PC-3 (cell line): Measurements from ENCODE around the gene ARPIN. TPM values are rescaled to one million over a fixed set of nuclear protein-coding genes. Genes with fewer than 3 reads are reported as not detected.
A peak's percentile ranks its signal among the peaks of the same experiment; 100 is the strongest.

Experiments
- ATAC-seq: fragments of 200-7000 bp; cut with Tn5 transposase; 2 replicates; pipeline ENCODE4 v1.9.1; 2020; ENCODE audit warnings: mild to moderate bottlenecking, moderate library complexity
- BruUV-seq: library from RNA; stranded (reverse); fragments of 400-500 nt; replicated peaks from 2 replicates; lab custom pipeline; 2021; lab: Mats Ljungman, UMichigan
- CTCF ChIA-PET: fragments of 300-600 bp; sonication (Branson Sonifier 250); formaldehyde crosslinking; loops from one replicate; lab custom pipeline; 2022; ENCODE audit warnings: antibody characterized with exemption; lab: Charles Lee
- POLR2A ChIA-PET: fragments of 300-600 bp; sonication (Branson Sonifier 250); formaldehyde crosslinking; loops from one replicate; lab custom pipeline; 2022; ENCODE audit warnings: antibody characterized with exemption; ENCODE audit not compliant: unreplicated experiment; lab: Charles Lee
- DNase-seq: peaks from one replicate; pipeline ENCODE4 v3.0.0-alpha.2; 2015
- H2AFZ ChIP-seq: fragments of 300-600 bp; sonication (generic); 2 replicates; pipeline ENCODE4 v1.6.0; 2016; ENCODE audit warnings: antibody characterized with exemption, low read length
- H3F3A ChIP-seq: fragments of 300-600 bp; sonication (generic); one replicate; pipeline ENCODE4 v1.6.0; 2017; ENCODE audit warnings: antibody characterized with exemption, low read length, control low read depth, mild to moderate bottlenecking; ENCODE audit not compliant: unreplicated experiment
- H3K27ac ChIP-seq: fragments of 300-600 bp; sonication (generic); 2 replicates; pipeline ENCODE4 v1.5.1; 2016; ENCODE audit warnings: mild to moderate bottlenecking, low read length
- H3K27me3 ChIP-seq: fragments of 300-600 bp; sonication (generic); 2 replicates; pipeline ENCODE4 v1.6.1; 2016; ENCODE audit warnings: low read length, mixed read lengths
- H3K36me3 ChIP-seq: fragments of 300-600 bp; sonication (generic); 2 replicates; pipeline ENCODE4 v1.6.1; 2016; ENCODE audit warnings: low read depth, mixed run types, low read length, mixed read lengths
- H3K4me1 ChIP-seq: fragments of 300-600 bp; sonication (generic); 2 replicates; pipeline ENCODE4 v1.5.1; 2016; ENCODE audit warnings: low read length; ENCODE audit not compliant: insufficient read depth
- H3K4me2 ChIP-seq: fragments of 300-600 bp; sonication (generic); 2 replicates; pipeline ENCODE4 v1.6.0; 2016; ENCODE audit warnings: low read length
- H3K4me3 ChIP-seq: fragments of 300-600 bp; sonication (generic); 2 replicates; pipeline ENCODE4 v1.5.1; 2016; ENCODE audit warnings: mild to moderate bottlenecking, low read length, mixed read lengths
- H3K79me2 ChIP-seq: fragments of 300-600 bp; sonication (generic); 2 replicates; pipeline ENCODE4 v1.6.1; 2017; ENCODE audit warnings: low read length, mixed read lengths
- H3K9ac ChIP-seq: fragments of 300-600 bp; sonication (generic); 2 replicates; pipeline ENCODE4 v1.6.0; 2016; ENCODE audit warnings: mild to moderate bottlenecking, low read length
- H3K9me2 ChIP-seq: fragments of 300-600 bp; sonication (generic); replicated peaks from 2 replicates; pipeline ENCODE4 v1.6.1; 2016; ENCODE audit warnings: mixed run types, low read length, mixed read lengths
- H3K9me3 ChIP-seq: fragments of 300-600 bp; sonication (generic); 2 replicates; pipeline ENCODE4 v1.6.1; 2016; ENCODE audit warnings: low read length, mixed read lengths
- H4K20me1 ChIP-seq: fragments of 300-600 bp; sonication (generic); 2 replicates; pipeline ENCODE4 v1.6.1; 2016; ENCODE audit warnings: low read length, mixed read lengths
- EZH2 ChIP-seq: fragments of 300-600 bp; sonication (generic); IDR thresholded peaks from one replicate; pipeline ENCODE4 v1.6.1; 2017; ENCODE audit warnings: antibody characterized with exemption, mild to moderate bottlenecking, low read length; ENCODE audit not compliant: unreplicated experiment
- EZH2phosphoT487 ChIP-seq: fragments of 300-600 bp; sonication (generic); IDR thresholded peaks from 2 replicates; pipeline ENCODE4 v1.6.1; 2018; ENCODE audit warnings: mild to moderate bottlenecking, antibody characterized with exemption, low read length, borderline replicate concordance
- intact Hi-C: fragments of 100-400 bp; cut with micrococcal nuclease; formaldehyde crosslinking; loops from 2 replicates; pipeline ENCODE4 v1.9.0; 2023
- total RNA-seq: library from RNA; depleted of rRNA; stranded (reverse); fragments of >200 nt; gene quantifications from 2 replicates; pipeline ENCODE4 v1.2.3, GENCODE V29; 2014
- TF ChIP-seq, protein P1 (sequence below): fragments of 300-600 bp; sonication (generic); conservative IDR thresholded peaks from 2 replicates; pipeline ENCODE4 v1.5.1; 2017; ENCODE audit warnings: antibody characterized with exemption, low read depth, mild to moderate bottlenecking, low read length

Gene ARPIN
- total RNA-seq, 1 experiment from 2014 or later: 8.0 TPM

DNA sequence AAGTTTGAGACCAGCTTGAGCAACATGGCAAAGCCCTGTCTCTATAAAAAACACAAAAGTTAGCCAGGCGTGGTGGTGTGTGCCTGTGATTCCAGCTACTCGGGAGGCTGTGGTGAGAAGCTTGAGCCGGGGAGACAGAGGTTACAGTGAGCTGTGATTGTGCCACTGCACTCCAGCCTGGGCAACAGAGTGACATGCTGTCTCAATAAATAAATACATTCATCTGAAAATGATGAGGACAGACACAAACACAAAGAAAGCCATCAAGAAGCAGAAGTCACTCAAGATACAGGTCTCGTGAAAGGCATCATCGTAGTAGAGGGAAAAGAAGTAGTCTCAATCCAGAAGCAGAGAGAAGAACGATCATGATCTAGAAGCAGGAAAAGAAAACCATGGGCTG lies 37.0 kb downstream of the ARPIN start:
- H3F3A ChIP-seq: peaks cover 4% of the 10 kb centered on the region
- no peaks in the 10 kb centered on the region for H4K20me1 ChIP-seq
- no peaks in the 10 kb centered on the region for H3K79me2 ChIP-seq
- H3K9ac ChIP-seq: peak overlapping the region; percentile 8; the same call in 1 of the 2 replicates
- H3K4me3 ChIP-seq: no peak overlapping the region
- intact Hi-C loops: loop anchor here (1.0 kb wide), 2 partner anchors 115 to 135 kb away; no protein-coding TSS in a partner anchor
- no peak overlapping the region for H2AFZ ChIP-seq
- no TSS peak for BruUV-seq
- DNase-seq: no peak
- ATAC-seq: no peak
- H3K27ac ChIP-seq: peak overlapping the region; percentile 52
- H3K4me2 ChIP-seq: no peak overlapping the region
- ChIA-PET POLR2A (interaction anchor here (0.6 kb wide), 1 partner anchor 93 kb away, joined by 3 read pairs; no protein-coding TSS in a partner anchor), CTCF (no interaction called here)
- H3K9me2 ChIP-seq: no peaks in the 10 kb centered on the region
- H3K36me3 ChIP-seq: peaks cover 36% of the 10 kb centered on the region
- no peaks in the 10 kb centered on the region for H3K27me3 ChIP-seq
- peaks cover 8% of the 10 kb centered on the region; the same call in 1 of the 2 replicates for H3K4me1 ChIP-seq
- TF ChIP-seq EZH2phosphoT487 (no peak), EZH2 (no peak)
- TF ChIP-seq, protein P1, sequence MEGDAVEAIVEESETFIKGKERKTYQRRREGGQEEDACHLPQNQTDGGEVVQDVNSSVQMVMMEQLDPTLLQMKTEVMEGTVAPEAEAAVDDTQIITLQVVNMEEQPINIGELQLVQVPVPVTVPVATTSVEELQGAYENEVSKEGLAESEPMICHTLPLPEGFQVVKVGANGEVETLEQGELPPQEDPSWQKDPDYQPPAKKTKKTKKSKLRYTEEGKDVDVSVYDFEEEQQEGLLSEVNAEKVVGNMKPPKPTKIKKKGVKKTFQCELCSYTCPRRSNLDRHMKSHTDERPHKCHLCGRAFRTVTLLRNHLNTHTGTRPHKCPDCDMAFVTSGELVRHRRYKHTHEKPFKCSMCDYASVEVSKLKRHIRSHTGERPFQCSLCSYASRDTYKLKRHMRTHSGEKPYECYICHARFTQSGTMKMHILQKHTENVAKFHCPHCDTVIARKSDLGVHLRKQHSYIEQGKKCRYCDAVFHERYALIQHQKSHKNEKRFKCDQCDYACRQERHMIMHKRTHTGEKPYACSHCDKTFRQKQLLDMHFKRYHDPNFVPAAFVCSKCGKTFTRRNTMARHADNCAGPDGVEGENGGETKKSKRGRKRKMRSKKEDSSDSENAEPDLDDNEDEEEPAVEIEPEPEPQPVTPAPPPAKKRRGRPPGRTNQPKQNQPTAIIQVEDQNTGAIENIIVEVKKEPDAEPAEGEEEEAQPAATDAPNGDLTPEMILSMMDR: no peak
- no peaks in the 10 kb centered on the region for H3K9me3 ChIP-seq

- Histone ChIP-seq H3K9ac (peak overlapping the region; percentile 15; the same call in 1 of the 2 replicates), H4K20me1 (no peaks in the 10 kb centered on the region), H3K4me3 (no peak overlapping the region), H2AFZ (no peak overlapping the region), H3K9me3 (no peaks in the 10 kb centered on the region), H3K9me2 (no peaks in the 10 kb centered on the region), H3F3A (peaks cover 4% of the 10 kb centered on the region), H3K27me3 (no peaks in the 10 kb centered on the region), H3K4me1 (peaks cover 8% of the 10 kb centered on the region; the same call in 1 of the 2 replicates), H3K27ac (peak overlapping the region; percentile 52), H3K4me2 (no peak overlapping the region), H3K36me3 (peaks cover 42% of the 10 kb centered on the region), H3K79me2 (no peaks in the 10 kb centered on the region)
- no TSS peak for BruUV-seq
- DNase-seq: peak; percentile 82
- no peak for TF ChIP-seq EZH2phosphoT487
- TF ChIP-seq, protein P1: peak; percentile 95
- intact Hi-C loops: loop anchor here (1.0 kb wide), 2 partner anchors 115 to 135 kb away; no protein-coding TSS in a partner anchor
- ChIA-PET POLR2A (interaction anchor here (0.5 to 0.8 kb wide), 3 partner anchors 23 to 114 kb away, joined by 3 to 5 read pairs (median 3); no protein-coding TSS in a partner anchor), CTCF (interaction anchor here (0.5 to 1.2 kb wide), 9 partner anchors 19 to 197 kb away, joined by 3 to 34 read pairs (median 6); partner anchors contain the start of gene AP3S2)
- ATAC-seq: peak; percentile 93
Observed at GRCh38 chr15:89874926-89875564, 37.7 kb downstream of the ARPIN start.
